ENCODE results near the gene UFD1. TPM values are rescaled to one million over a fixed set of nuclear protein-coding genes. Genes with fewer than 3 reads are reported as not detected.

UFD1 gene
- total RNA-seq, 4 donors from 2014 or later = 22.7 to 56.2 (median 38.2) TPM

GRCh38 chr22:19430890-19431541 is 48.0 kb downstream of the UFD1 start:
- TF ChIP-seq POLR2A (IDR thresholded peaks at IDR 0.05) (no peak), CTCF (IDR thresholded peaks at IDR 0.05) (no peak), POLR2AphosphoS5 (IDR thresholded peaks at IDR 0.05) (no peak)
- WGBS, 2 donors (ENCODE audit: low coverage in 1 of 2) = 0% methylated on average over 2 of the region's 53 CpGs; no CpG with 5 or more reads in 1 of the 2 donors
- no peak for ATAC-seq

GRCh38 chr22:19429950-19430889 is 48.8 kb downstream of the UFD1 start:
- no peak for ATAC-seq
- TF ChIP-seq POLR2A (IDR thresholded peaks at IDR 0.05) = no peak
- TF ChIP-seq CTCF (IDR thresholded peaks at IDR 0.05) = no peak
- TF ChIP-seq EP300 (IDR thresholded peaks at IDR 0.05) = no peak
- TF ChIP-seq POLR2AphosphoS5 (IDR thresholded peaks at IDR 0.05) = no peak
- WGBS, 2 donors (ENCODE audit: low coverage in 1 of 2) = 22 to 23% methylated on average over 7 to 8 of the region's 12 CpGs
- no peaks in the 10 kb centered on the region for H3K9me3 ChIP-seq
- H3K36me3 ChIP-seq = peaks cover 0 to 11% of the 10 kb centered on the region in 2 donors
- H3K4me1 ChIP-seq = peaks cover 0 to 50% (median 19%) of the 10 kb centered on the region in 3 donors
- H3K27me3 ChIP-seq = no peaks in the 10 kb centered on the region
- H3K27ac ChIP-seq = peak overlapping the region in 3 of 4 donors; percentile 90 to 98 (median 95)
- H3K4me3 ChIP-seq = peak overlapping the region; percentile 73 to 75

More at GRCh38 chr22:19430890-19431541, 48.0 kb downstream of the UFD1 start:
- Histone ChIP-seq H3K9me3 (no peaks in the 10 kb centered on the region), H3K27me3 (no peaks in the 10 kb centered on the region), H3K4me3 (peak overlapping the region; percentile 73 to 75), H3K36me3 (peaks cover 0 to 19% of the 10 kb centered on the region in 2 donors), H3K27ac (peak overlapping the region in 3 of 4 donors; percentile 90 to 98 (median 95)), H3K4me1 (peaks cover 0 to 50% (median 19%) of the 10 kb centered on the region in 3 donors)

GRCh38 chr22:19424186-19424500 is 54.9 kb downstream of the UFD1 start:
- H3K27ac ChIP-seq = no peak overlapping the region
- ATAC-seq = no peak
- WGBS, 2 donors (ENCODE audit: low coverage in 1 of 2) = 71 to 77% methylated on average over 1 to 3 of the region's 3 CpGs
- H3K36me3 ChIP-seq = no peaks in the 10 kb centered on the region
- no peaks in the 10 kb centered on the region for H3K9me3 ChIP-seq
- H3K4me3 ChIP-seq = no peak overlapping the region
- peaks cover 0 to 40% (median 0%) of the 10 kb centered on the region in 3 donors for H3K4me1 ChIP-seq
- no peaks in the 10 kb centered on the region for H3K27me3 ChIP-seq
- TF ChIP-seq POLR2AphosphoS5 (IDR thresholded peaks at IDR 0.05) = no peak
- TF ChIP-seq EP300 (IDR thresholded peaks at IDR 0.05) = no peak
- no peak for TF ChIP-seq CTCF (IDR thresholded peaks at IDR 0.05)
- no peak for TF ChIP-seq POLR2A (IDR thresholded peaks at IDR 0.05)

GRCh38 chr22:19422440-19423301 is 56.3 kb downstream of the UFD1 start:
- no peaks in the 10 kb centered on the region for H3K27me3 ChIP-seq
- H3K4me3 ChIP-seq = no peak overlapping the region
- H3K4me1 ChIP-seq = peaks cover 0 to 30% (median 0%) of the 10 kb centered on the region in 3 donors
- no peak for TF ChIP-seq EP300 (IDR thresholded peaks at IDR 0.05)
- TF ChIP-seq POLR2AphosphoS5 (IDR thresholded peaks at IDR 0.05) = no peak
- no peak for TF ChIP-seq POLR2A (IDR thresholded peaks at IDR 0.05)
- no peak for TF ChIP-seq CTCF (IDR thresholded peaks at IDR 0.05)
- H3K27ac ChIP-seq = no peak overlapping the region
- no peaks in the 10 kb centered on the region for H3K36me3 ChIP-seq
- no peak for ATAC-seq
- WGBS, 2 donors (ENCODE audit: low coverage in 1 of 2) = 74 to 79% methylated on average over 8 to 11 of the region's 11 CpGs
- no peaks in the 10 kb centered on the region for H3K9me3 ChIP-seq
